K562 (cell line): ENCODE data around the gene MTFR2. TPM values are rescaled to one million over a fixed set of nuclear protein-coding genes. Genes with fewer than 3 reads are reported as not detected.

ENCODE experiments used
- ARID1B ChIP-seq: fragments of 450-650 bp; IDR thresholded peaks from 2 replicates; pipeline ENCODE4 v1.6.1; 2016; ENCODE audit warnings: antibody characterized with exemption, mild to moderate bottlenecking, inconsistent platforms
- ATF4 ChIP-seq: fragments of 450-650 bp; formaldehyde crosslinking; IDR thresholded peaks from 2 replicates; pipeline ENCODE4 v1.4.0; 2022; ENCODE audit warnings: mild to moderate bottlenecking, moderate library complexity
- DACH1 ChIP-seq: fragments of 450-650 bp; IDR thresholded peaks from 2 replicates; pipeline ENCODE4 v1.6.1; 2018; ENCODE audit not compliant: partially characterized antibody
- DMBX1 ChIP-seq: fragments of 250-450 bp; sonication (Bioruptor Pico); IDR thresholded peaks from 2 replicates; pipeline ENCODE4 v1.8.0; 2022; ENCODE audit warnings: inconsistent platforms, mild to moderate bottlenecking, moderate library complexity, borderline replicate concordance
- FOXJ3 ChIP-seq: sonication (generic); formaldehyde crosslinking; IDR thresholded peaks from 2 replicates; pipeline ENCODE4 v1.4.0; 2020; ENCODE audit warnings: mild to moderate bottlenecking, missing genetic modification reagents
- FOXP1 ChIP-seq: sonication (generic); formaldehyde crosslinking; IDR thresholded peaks from 2 replicates; pipeline ENCODE4 v1.8.0; 2022; ENCODE audit warnings: mild to moderate bottlenecking, missing genetic modification reagents
- HNRNPH1 ChIP-seq: fragments of 200-400 bp; formaldehyde crosslinking; optimal IDR thresholded peaks from 2 replicates; pipeline ENCODE3; 2017; ENCODE audit warnings: low read depth, mild to moderate bottlenecking, low read length, moderate library complexity
- KLF6 ChIP-seq: fragments of 250-450 bp; sonication (Bioruptor Pico); IDR thresholded peaks from 2 replicates; pipeline ENCODE4 v1.4.0; 2020; ENCODE audit warnings: mild to moderate bottlenecking, moderate library complexity, borderline replicate concordance
- MEIS2 ChIP-seq: fragments of 450-650 bp; IDR thresholded peaks from 2 replicates; pipeline ENCODE4 v1.6.1; 2014; ENCODE audit warnings: mild to moderate bottlenecking; ENCODE audit not compliant: partially characterized antibody
- NCOA2 ChIP-seq, 2 experiments: fragments of 450-650 bp; IDR thresholded peaks; 2 replicates each; pipeline ENCODE4 v1.6.1; 2018; ENCODE audit warnings: mild to moderate bottlenecking in 2 of 2, moderate library complexity in 1 of 2; ENCODE audit not compliant: partially characterized antibody in 2 of 2
- PHF8 ChIP-seq: fragments of 200-600 bp; sonication (generic); IDR thresholded peaks from 2 replicates; pipeline ENCODE4 v1.6.1; 2012; ENCODE audit warnings: mixed run types, mild to moderate bottlenecking, inconsistent platforms, low read length, moderate library complexity, borderline replicate concordance
- PYGO2 ChIP-seq: fragments of 450-650 bp; IDR thresholded peaks from 2 replicates; pipeline ENCODE4 v1.6.1; 2016; ENCODE audit warnings: mild to moderate bottlenecking, missing genetic modification characterization, moderate library complexity, missing compliant biosample characterization
- RBM25 ChIP-seq: fragments of 200-400 bp; formaldehyde crosslinking; IDR thresholded peaks from 2 replicates; pipeline ENCODE4 v1.6.1; 2018; ENCODE audit warnings: low read length, low read depth, moderate library complexity; ENCODE audit not compliant: severe bottlenecking
- RCOR1 ChIP-seq, 2 experiments: IDR thresholded peaks; 2 replicates each; pipeline ENCODE4 v1.6.1; 2012; ENCODE audit warnings: low read depth in 2 of 2, low read length in 2 of 2, borderline replicate concordance in 1 of 2, improper control_type of control experiment in 1 of 2
- SMARCE1 ChIP-seq: fragments of 450-650 bp; IDR thresholded peaks from 2 replicates; pipeline ENCODE4 v1.7.1; 2016; ENCODE audit warnings: mild to moderate bottlenecking
- TBL1XR1 ChIP-seq, 2 experiments: IDR thresholded peaks; 2 replicates each; pipeline ENCODE4 v1.6.1; 2012; ENCODE audit warnings: improper control_type of control experiment in 2 of 2, low read length in 2 of 2, mild to moderate bottlenecking in 1 of 2
- TRIM28 ChIP-seq: fragments of 450-650 bp; IDR thresholded peaks from 2 replicates; pipeline ENCODE4 v1.6.1; 2017
- VEZF1 ChIP-seq: fragments of 200-800 bp; sonication (Bioruptor generic); IDR thresholded peaks from 2 replicates; pipeline ENCODE4 v1.6.1; 2017; ENCODE audit warnings: missing genetic modification characterization, missing compliant biosample characterization
- ZBED1 ChIP-seq: IDR thresholded peaks from 2 replicates; pipeline ENCODE4 v1.6.1; 2014
- ZBTB17 ChIP-seq: fragments of 450-650 bp; formaldehyde crosslinking; IDR thresholded peaks from 2 replicates; pipeline ENCODE4 v1.4.0; 2020; ENCODE audit warnings: mild to moderate bottlenecking
- ZC3H11A ChIP-seq: IDR thresholded peaks from 2 replicates; pipeline ENCODE4 v1.6.1; 2012; ENCODE audit warnings: low read depth, low read length, improper control_type of control experiment
- ZNF175 ChIP-seq: fragments of 200-800 bp; sonication (Bioruptor generic); IDR thresholded peaks from 2 replicates; pipeline ENCODE4 v1.6.1; 2016; ENCODE audit warnings: low read depth, mild to moderate bottlenecking, missing genetic modification characterization, missing compliant biosample characterization
- polyA plus RNA-seq, 8 experiments: library from polyadenylated mRNA; depleted of rRNA in 4 of 8; stranded (reverse) in 5 of 8; unstranded in 3 of 8; fragments of >200 nt; fragmentation: Nextera tagmentation in 2 of 8; fragmentation: Illumina TruSeq in 1 of 8; extraction: Ambion mirVana in 2 of 8; extraction: Trizol in 1 of 8; gene quantifications; 2 replicates each; pipeline versions ENCODE4 v1.2.1 to v1.2.3, GENCODE V29; 2011 to 2014; ENCODE audit warnings: inconsistent platforms in 1 of 8, missing spikeins in 1 of 8
- total RNA-seq, 7 experiments: library from RNA; depleted of rRNA in 6 of 7; stranded (reverse); fragments of >200 nt in 6 of 7; fragmentation: Illumina TruSeq in 2 of 7; extraction: Trizol in 2 of 7; gene quantifications; 2 replicates each; pipeline versions ENCODE4 v1.2.1 to v1.2.3, GENCODE V29; 2011 to 2021; ENCODE audit warnings: low replicate concordance in 1 of 7
- TF ChIP-seq, protein P1 (sequence below): sonication (generic); formaldehyde crosslinking; IDR thresholded peaks from 2 replicates; pipeline ENCODE4 v1.8.1; 2023; ENCODE audit warnings: mild to moderate bottlenecking, missing genetic modification reagents
- TF ChIP-seq, protein P2 (sequence below), 2 experiments: fragments of 250-450 bp in 1 of 2; fragments of 450-650 bp in 1 of 2; sonication (Bioruptor Pico) in 1 of 2; IDR thresholded peaks; 2 replicates each; pipeline versions ENCODE4 v1.6.1 to v1.8.0; 2016 to 2021; ENCODE audit warnings: mild to moderate bottlenecking in 2 of 2, moderate library complexity in 2 of 2, missing compliant biosample characterization in 1 of 2, missing genetic modification characterization in 1 of 2

The MTFR2 gene
- total and polyA plus RNA-seq, 9 of the 15 experiments (the other 6 are each of a cell fraction or from before 2014, with no cell fraction given) = 10.1 to 63.3 (median 45.9) TPM

GRCh38 chr6:136226674-136227377 is 23.3 kb downstream of the MTFR2 start (continued):
- peak in 1 of 2 experiments; percentile 29 for TF ChIP-seq NCOA2 (IDR thresholded peaks at IDR 0.05; ENCODE audit: partially characterized antibody in 2 of 2)
- no peak for TF ChIP-seq FOXP1 (CRISPR knock-in tag)
- TF ChIP-seq DACH1 = peak; percentile 70
- 0 out of 2 replicates have a peak, but pooled peaks have one; percentile 21 for TF ChIP-seq ZBTB17 (CRISPR knock-in tag)
- peak; percentile 42; the same call in 1 of the 2 replicates for TF ChIP-seq ZBED1
- no peak for TF ChIP-seq MEIS2
- no peak for TF ChIP-seq TRIM28
- peak; percentile 29; the same call in 1 of the 2 replicates for TF ChIP-seq KLF6 (CRISPR knock-in tag)
- peak; percentile 27 for TF ChIP-seq VEZF1
- peak in 1 of 2 experiments; percentile 88; a peak in 3 of 4 replicates for TF ChIP-seq TBL1XR1 (IDR thresholded peaks at IDR 0.05; ENCODE audit: low read length in 2 of 2)
- TF ChIP-seq ATF4 (CRISPR knock-in tag) = peak; percentile 53; the same call in 1 of the 2 replicates
- 0 out of 2 replicates have a peak, but pooled peaks have one; percentile 10 for TF ChIP-seq PHF8
- TF ChIP-seq HNRNPH1 = no peak
- TF ChIP-seq ARID1B = peak; percentile 98
- peak; percentile 64; the same call in 1 of the 2 replicates for TF ChIP-seq DMBX1 (CRISPR knock-in tag)
- TF ChIP-seq, protein P1, sequence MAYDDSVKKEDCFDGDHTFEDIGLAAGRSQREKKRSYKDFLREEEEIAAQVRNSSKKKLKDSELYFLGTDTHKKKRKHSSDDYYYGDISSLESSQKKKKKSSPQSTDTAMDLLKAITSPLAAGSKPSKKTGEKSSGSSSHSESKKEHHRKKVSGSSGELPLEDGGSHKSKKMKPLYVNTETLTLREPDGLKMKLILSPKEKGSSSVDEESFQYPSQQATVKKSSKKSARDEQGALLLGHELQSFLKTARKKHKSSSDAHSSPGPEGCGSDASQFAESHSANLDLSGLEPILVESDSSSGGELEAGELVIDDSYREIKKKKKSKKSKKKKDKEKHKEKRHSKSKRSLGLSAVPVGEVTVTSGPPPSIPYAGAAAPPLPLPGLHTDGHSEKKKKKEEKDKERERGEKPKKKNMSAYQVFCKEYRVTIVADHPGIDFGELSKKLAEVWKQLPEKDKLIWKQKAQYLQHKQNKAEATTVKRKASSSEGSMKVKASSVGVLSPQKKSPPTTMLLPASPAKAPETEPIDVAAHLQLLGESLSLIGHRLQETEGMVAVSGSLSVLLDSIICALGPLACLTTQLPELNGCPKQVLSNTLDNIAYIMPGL = no peak
- TF ChIP-seq, protein P2, sequence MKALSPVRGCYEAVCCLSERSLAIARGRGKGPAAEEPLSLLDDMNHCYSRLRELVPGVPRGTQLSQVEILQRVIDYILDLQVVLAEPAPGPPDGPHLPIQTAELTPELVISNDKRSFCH (CRISPR knock-in tag; IDR thresholded peaks at IDR 0.05) = no peak
- TF ChIP-seq, protein P2 (tag; IDR thresholded peaks at IDR 0.05) = 0 out of 2 replicates have a peak, but pooled peaks have one; percentile 38
- TF ChIP-seq FOXJ3 = no peak
- TF ChIP-seq ZC3H11A = 0 out of 2 replicates have a peak, but pooled peaks have one; percentile 15
- TF ChIP-seq RBM25 = no peak
- peak; percentile 77 for TF ChIP-seq PYGO2 (tag)
- TF ChIP-seq RCOR1 (IDR thresholded peaks at IDR 0.05; ENCODE audit: borderline replicate concordance in 1 of 2, low read depth in 2 of 2, low read length in 2 of 2) = peak; percentile 74 to 95; a peak in 3 of 4 replicates
- peak; percentile 74 for TF ChIP-seq ZNF175 (CRISPR knock-in tag)
- TF ChIP-seq SMARCE1 = peak; percentile 93
